GM23338 (cell line): ENCODE measurements around the gene SMARCE1. TPM values are rescaled to one million over a fixed set of nuclear protein-coding genes. Genes with fewer than 3 reads are reported as not detected.

Source experiments
- ATAC-seq: fragments of 200-7000 bp; cut with Tn5 transposase; 3 replicates; pipeline ENCODE4 v1.9.1; 2020
- DNase-seq: peaks from one replicate; pipeline ENCODE4 v3.0.0-alpha.2; 2015; ENCODE audit warnings: low spot score
- H2AFZ ChIP-seq: fragments of 200-600 bp; sonication (generic); 2 replicates; pipeline ENCODE4 v1.8.0; 2016; ENCODE audit warnings: antibody characterized with exemption, mild to moderate bottlenecking, moderate library complexity
- H3F3A ChIP-seq: fragments of 200-600 bp; sonication (generic); replicated peaks from 2 replicates; pipeline ENCODE4 v1.8.0; 2017; ENCODE audit warnings: antibody characterized with exemption, mixed run types, low read depth
- H3K27ac ChIP-seq: fragments of 200-600 bp; sonication (generic); 2 replicates; pipeline ENCODE4 v1.6.1; 2016; ENCODE audit warnings: low read depth
- H3K27me3 ChIP-seq: fragments of 200-600 bp; sonication (generic); 2 replicates; pipeline ENCODE4 v1.8.0; 2016; ENCODE audit warnings: mild to moderate bottlenecking, mixed run types, moderate library complexity; ENCODE audit not compliant: insufficient read depth
- H3K36me3 ChIP-seq: fragments of 200-600 bp; sonication (generic); 2 replicates; pipeline ENCODE4 v1.8.0; 2016; ENCODE audit warnings: mild to moderate bottlenecking; ENCODE audit not compliant: insufficient read depth
- H3K4me1 ChIP-seq: fragments of 200-600 bp; sonication (generic); 2 replicates; pipeline ENCODE4 v1.8.0; 2016; ENCODE audit warnings: mild to moderate bottlenecking, moderate library complexity; ENCODE audit not compliant: insufficient read depth
- H3K4me2 ChIP-seq: fragments of 200-600 bp; sonication (generic); 2 replicates; pipeline ENCODE4 v1.7.1; 2017; ENCODE audit warnings: mixed run types
- H3K4me3 ChIP-seq: fragments of 200-600 bp; sonication (generic); 2 replicates; pipeline ENCODE4 v1.6.1; 2016; ENCODE audit warnings: mixed run types
- H3K79me2 ChIP-seq: fragments of 200-600 bp; sonication (generic); replicated peaks from 2 replicates; pipeline ENCODE4 v1.8.0; 2017; ENCODE audit warnings: mild to moderate bottlenecking; ENCODE audit not compliant: insufficient read depth
- H3K9me2 ChIP-seq: fragments of 200-600 bp; sonication (generic); 2 replicates; pipeline ENCODE4 v1.8.0; 2017; ENCODE audit not compliant: insufficient read depth
- H4K20me1 ChIP-seq: fragments of 200-600 bp; sonication (generic); replicated peaks from 2 replicates; pipeline ENCODE4 v1.8.0; 2017; ENCODE audit warnings: mild to moderate bottlenecking; ENCODE audit not compliant: insufficient read depth
- H3K27ac Mint-ChIP-seq: 2 replicates; pipeline ENCODE4 v1.8.0; 2020; ENCODE audit warnings: inconsistent platforms, mild to moderate bottlenecking, moderate library complexity, mixed read lengths
- H3K27me3 Mint-ChIP-seq: 3 replicates; pipeline ENCODE4 v1.8.0; 2022; ENCODE audit warnings: low read depth, mild to moderate bottlenecking, moderate library complexity, mixed read lengths, inconsistent platforms; ENCODE audit not compliant: insufficient read depth, poor library complexity
- H3K36me3 Mint-ChIP-seq: 3 replicates; pipeline ENCODE4 v1.8.0; 2021; ENCODE audit warnings: low read depth, mild to moderate bottlenecking, inconsistent platforms, moderate library complexity, mixed read lengths
- H3K4me1 Mint-ChIP-seq: 3 replicates; pipeline ENCODE4 v1.8.0; 2020; ENCODE audit warnings: mild to moderate bottlenecking, inconsistent platforms, mixed read lengths
- H3K4me3 Mint-ChIP-seq: 3 replicates; pipeline ENCODE4 v1.8.0; 2021; ENCODE audit warnings: moderate library complexity, mild to moderate bottlenecking, inconsistent platforms, mixed read lengths
- H3K9me3 Mint-ChIP-seq: 3 replicates; pipeline ENCODE4 v1.8.0; 2020; ENCODE audit warnings: moderate library complexity, mild to moderate bottlenecking, inconsistent platforms, mixed read lengths
- CREB1 ChIP-seq: fragments of 250-450 bp; sonication (Bioruptor Pico); IDR thresholded peaks from 2 replicates; pipeline ENCODE4 v1.5.0; 2020; ENCODE audit warnings: low read depth, mild to moderate bottlenecking, moderate library complexity
- EZH2 ChIP-seq: fragments of 200-600 bp; sonication (generic); IDR thresholded peaks from one replicate; pipeline ENCODE4 v1.8.0; 2017; ENCODE audit warnings: antibody characterized with exemption, mild to moderate bottlenecking, low read depth; ENCODE audit not compliant: unreplicated experiment
- EZH2phosphoT487 ChIP-seq: fragments of 200-600 bp; sonication (generic); IDR thresholded peaks from one replicate; pipeline ENCODE4 v1.8.1; 2018; ENCODE audit warnings: antibody characterized with exemption; ENCODE audit not compliant: unreplicated experiment
- JUNB ChIP-seq: IDR thresholded peaks from one replicate; pipeline ENCODE4 v1.6.1; 2016; ENCODE audit warnings: antibody characterized with exemption; ENCODE audit not compliant: unreplicated experiment
- NANOG ChIP-seq: IDR thresholded peaks from 2 replicates; pipeline ENCODE4 v1.6.1; 2016; ENCODE audit warnings: antibody characterized with exemption, borderline replicate concordance
- POLR2AphosphoS5 ChIP-seq: IDR thresholded peaks from 2 replicates; pipeline ENCODE4 v1.6.1; 2016; ENCODE audit warnings: antibody characterized with exemption, low read depth
- STAT1 ChIP-seq: IDR thresholded peaks from one replicate; pipeline ENCODE4 v1.6.1; 2016; ENCODE audit warnings: antibody characterized with exemption; ENCODE audit not compliant: unreplicated experiment
- ZNF114 ChIP-seq: fragments of 250-450 bp; sonication (Bioruptor Pico); IDR thresholded peaks from 2 replicates; pipeline ENCODE4 v1.5.0; 2020; ENCODE audit warnings: mild to moderate bottlenecking, moderate library complexity
- ZNF331 ChIP-seq: fragments of 250-450 bp; sonication (Bioruptor Pico); IDR thresholded peaks from 2 replicates; pipeline ENCODE4 v1.5.0; 2020; ENCODE audit warnings: low read depth, mild to moderate bottlenecking, moderate library complexity
- polyA plus RNA-seq: library from polyadenylated mRNA; unstranded; fragments of >200 nt; fragmentation: Nextera tagmentation; extraction: Ambion mirVana; gene quantifications from 2 replicates; pipeline ENCODE4 v1.2.1, GENCODE V29; 2016
- total RNA-seq: library from RNA; depleted of rRNA; stranded (reverse); fragments of >200 nt; shearing (Covaris generic); gene quantifications from 2 replicates; pipeline ENCODE4 v1.2.3, GENCODE V29; 2014
- TF ChIP-seq, protein P1 (sequence below): IDR thresholded peaks from 2 replicates; pipeline ENCODE4 v1.6.1; 2016; ENCODE audit warnings: antibody characterized with exemption
- TF ChIP-seq, protein P2 (sequence below), 2 experiments: fragments of 200-600 bp in 1 of 2; sonication (generic) in 1 of 2; conservative IDR thresholded peaks; 2 replicates each; pipeline versions ENCODE4 v1.5.1 to v1.6.1; 2016 to 2017; ENCODE audit warnings: antibody characterized with exemption in 2 of 2, low read depth in 2 of 2, mild to moderate bottlenecking in 2 of 2, moderate library complexity in 1 of 2
- TF ChIP-seq, protein P3 (sequence below): fragments of 250-450 bp; sonication (Bioruptor Pico); IDR thresholded peaks from 2 replicates; pipeline ENCODE4 v1.5.0; 2020; ENCODE audit warnings: mild to moderate bottlenecking, moderate library complexity
- TF ChIP-seq, protein P4 (sequence below): IDR thresholded peaks from one replicate; pipeline ENCODE4 v1.6.1; 2018; ENCODE audit warnings: antibody characterized with exemption; ENCODE audit not compliant: unreplicated experiment

The SMARCE1 gene
- total and polyA plus RNA-seq, 2 experiments from 2014 or later = 101 to 258 TPM

- Histone ChIP-seq H3K9me2 (no peaks in the 10 kb centered on the region), H3K4me1 (no peaks in the 10 kb centered on the region), H3K27me3 (no peaks in the 10 kb centered on the region), H2AFZ (peak overlapping the region; percentile 29; the same call in 1 of the 2 replicates), H3K4me3 (no peak overlapping the region), H3K79me2 (no peaks in the 10 kb centered on the region), H3K27ac (no peak overlapping the region), H4K20me1 (no peaks in the 10 kb centered on the region), H3K36me3 (no peaks in the 10 kb centered on the region), H3K4me2 (no peak overlapping the region), H3F3A (no peaks in the 10 kb centered on the region)
- ATAC-seq (no peak), DNase-seq (peak; percentile 6)
- Mint-ChIP-seq H3K4me1 (no peaks in the 10 kb centered on the region), H3K4me3 (no peak overlapping the region), H3K9me3 (no peaks in the 10 kb centered on the region), H3K27ac (no peak overlapping the region), H3K36me3 (no peaks in the 10 kb centered on the region), H3K27me3 (no peaks in the 10 kb centered on the region)
- TF ChIP-seq STAT1 = no peak
- no peak for TF ChIP-seq EZH2
- no peak for TF ChIP-seq ZNF331 (CRISPR knock-in tag)
- TF ChIP-seq, protein P1, sequence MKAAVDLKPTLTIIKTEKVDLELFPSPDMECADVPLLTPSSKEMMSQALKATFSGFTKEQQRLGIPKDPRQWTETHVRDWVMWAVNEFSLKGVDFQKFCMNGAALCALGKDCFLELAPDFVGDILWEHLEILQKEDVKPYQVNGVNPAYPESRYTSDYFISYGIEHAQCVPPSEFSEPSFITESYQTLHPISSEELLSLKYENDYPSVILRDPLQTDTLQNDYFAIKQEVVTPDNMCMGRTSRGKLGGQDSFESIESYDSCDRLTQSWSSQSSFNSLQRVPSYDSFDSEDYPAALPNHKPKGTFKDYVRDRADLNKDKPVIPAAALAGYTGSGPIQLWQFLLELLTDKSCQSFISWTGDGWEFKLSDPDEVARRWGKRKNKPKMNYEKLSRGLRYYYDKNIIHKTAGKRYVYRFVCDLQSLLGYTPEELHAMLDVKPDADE = no peak
- no peak for TF ChIP-seq JUNB
- no peak for TF ChIP-seq NANOG
- TF ChIP-seq POLR2AphosphoS5 = no peak
- TF ChIP-seq EZH2phosphoT487 = no peak
- TF ChIP-seq ZNF114 (CRISPR knock-in tag) = no peak
- TF ChIP-seq, protein P2, sequence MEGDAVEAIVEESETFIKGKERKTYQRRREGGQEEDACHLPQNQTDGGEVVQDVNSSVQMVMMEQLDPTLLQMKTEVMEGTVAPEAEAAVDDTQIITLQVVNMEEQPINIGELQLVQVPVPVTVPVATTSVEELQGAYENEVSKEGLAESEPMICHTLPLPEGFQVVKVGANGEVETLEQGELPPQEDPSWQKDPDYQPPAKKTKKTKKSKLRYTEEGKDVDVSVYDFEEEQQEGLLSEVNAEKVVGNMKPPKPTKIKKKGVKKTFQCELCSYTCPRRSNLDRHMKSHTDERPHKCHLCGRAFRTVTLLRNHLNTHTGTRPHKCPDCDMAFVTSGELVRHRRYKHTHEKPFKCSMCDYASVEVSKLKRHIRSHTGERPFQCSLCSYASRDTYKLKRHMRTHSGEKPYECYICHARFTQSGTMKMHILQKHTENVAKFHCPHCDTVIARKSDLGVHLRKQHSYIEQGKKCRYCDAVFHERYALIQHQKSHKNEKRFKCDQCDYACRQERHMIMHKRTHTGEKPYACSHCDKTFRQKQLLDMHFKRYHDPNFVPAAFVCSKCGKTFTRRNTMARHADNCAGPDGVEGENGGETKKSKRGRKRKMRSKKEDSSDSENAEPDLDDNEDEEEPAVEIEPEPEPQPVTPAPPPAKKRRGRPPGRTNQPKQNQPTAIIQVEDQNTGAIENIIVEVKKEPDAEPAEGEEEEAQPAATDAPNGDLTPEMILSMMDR (conservative IDR thresholded peaks at IDR 0.05; ENCODE audit: low read depth in 2 of 2) = no peak
- TF ChIP-seq, protein P3, sequence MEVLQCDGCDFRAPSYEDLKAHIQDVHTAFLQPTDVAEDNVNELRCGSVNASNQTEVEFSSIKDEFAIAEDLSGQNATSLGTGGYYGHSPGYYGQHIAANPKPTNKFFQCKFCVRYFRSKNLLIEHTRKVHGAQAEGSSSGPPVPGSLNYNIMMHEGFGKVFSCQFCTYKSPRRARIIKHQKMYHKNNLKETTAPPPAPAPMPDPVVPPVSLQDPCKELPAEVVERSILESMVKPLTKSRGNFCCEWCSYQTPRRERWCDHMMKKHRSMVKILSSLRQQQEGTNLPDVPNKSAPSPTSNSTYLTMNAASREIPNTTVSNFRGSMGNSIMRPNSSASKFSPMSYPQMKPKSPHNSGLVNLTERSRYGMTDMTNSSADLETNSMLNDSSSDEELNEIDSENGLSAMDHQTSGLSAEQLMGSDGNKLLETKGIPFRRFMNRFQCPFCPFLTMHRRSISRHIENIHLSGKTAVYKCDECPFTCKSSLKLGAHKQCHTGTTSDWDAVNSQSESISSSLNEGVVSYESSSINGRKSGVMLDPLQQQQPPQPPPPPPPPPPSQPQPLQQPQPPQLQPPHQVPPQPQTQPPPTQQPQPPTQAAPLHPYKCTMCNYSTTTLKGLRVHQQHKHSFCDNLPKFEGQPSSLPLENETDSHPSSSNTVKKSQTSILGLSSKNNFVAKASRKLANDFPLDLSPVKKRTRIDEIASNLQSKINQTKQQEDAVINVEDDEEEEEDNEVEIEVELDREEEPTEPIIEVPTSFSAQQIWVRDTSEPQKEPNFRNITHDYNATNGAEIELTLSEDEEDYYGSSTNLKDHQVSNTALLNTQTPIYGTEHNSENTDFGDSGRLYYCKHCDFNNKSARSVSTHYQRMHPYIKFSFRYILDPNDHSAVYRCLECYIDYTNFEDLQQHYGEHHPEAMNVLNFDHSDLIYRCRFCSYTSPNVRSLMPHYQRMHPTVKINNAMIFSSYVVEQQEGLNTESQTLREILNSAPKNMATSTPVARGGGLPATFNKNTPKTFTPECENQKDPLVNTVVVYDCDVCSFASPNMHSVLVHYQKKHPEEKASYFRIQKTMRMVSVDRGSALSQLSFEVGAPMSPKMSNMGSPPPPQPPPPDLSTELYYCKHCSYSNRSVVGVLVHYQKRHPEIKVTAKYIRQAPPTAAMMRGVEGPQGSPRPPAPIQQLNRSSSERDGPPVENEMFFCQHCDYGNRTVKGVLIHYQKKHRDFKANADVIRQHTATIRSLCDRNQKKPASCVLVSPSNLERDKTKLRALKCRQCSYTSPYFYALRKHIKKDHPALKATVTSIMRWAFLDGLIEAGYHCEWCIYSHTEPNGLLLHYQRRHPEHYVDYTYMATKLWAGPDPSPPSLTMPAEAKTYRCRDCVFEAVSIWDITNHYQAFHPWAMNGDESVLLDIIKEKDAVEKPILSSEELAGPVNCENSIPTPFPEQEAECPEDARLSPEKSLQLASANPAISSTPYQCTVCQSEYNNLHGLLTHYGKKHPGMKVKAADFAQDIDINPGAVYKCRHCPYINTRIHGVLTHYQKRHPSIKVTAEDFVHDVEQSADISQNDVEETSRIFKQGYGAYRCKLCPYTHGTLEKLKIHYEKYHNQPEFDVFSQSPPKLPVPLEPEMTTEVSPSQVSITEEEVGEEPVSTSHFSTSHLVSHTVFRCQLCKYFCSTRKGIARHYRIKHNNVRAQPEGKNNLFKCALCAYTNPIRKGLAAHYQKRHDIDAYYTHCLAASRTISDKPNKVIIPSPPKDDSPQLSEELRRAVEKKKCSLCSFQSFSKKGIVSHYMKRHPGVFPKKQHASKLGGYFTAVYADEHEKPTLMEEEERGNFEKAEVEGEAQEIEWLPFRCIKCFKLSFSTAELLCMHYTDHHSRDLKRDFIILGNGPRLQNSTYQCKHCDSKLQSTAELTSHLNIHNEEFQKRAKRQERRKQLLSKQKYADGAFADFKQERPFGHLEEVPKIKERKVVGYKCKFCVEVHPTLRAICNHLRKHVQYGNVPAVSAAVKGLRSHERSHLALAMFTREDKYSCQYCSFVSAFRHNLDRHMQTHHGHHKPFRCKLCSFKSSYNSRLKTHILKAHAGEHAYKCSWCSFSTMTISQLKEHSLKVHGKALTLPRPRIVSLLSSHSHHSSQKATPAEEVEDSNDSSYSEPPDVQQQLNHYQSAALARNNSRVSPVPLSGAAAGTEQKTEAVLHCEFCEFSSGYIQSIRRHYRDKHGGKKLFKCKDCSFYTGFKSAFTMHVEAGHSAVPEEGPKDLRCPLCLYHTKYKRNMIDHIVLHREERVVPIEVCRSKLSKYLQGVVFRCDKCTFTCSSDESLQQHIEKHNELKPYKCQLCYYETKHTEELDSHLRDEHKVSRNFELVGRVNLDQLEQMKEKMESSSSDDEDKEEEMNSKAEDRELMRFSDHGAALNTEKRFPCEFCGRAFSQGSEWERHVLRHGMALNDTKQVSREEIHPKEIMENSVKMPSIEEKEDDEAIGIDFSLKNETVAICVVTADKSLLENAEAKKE (CRISPR knock-in tag) = no peak
- TF ChIP-seq, protein P4, sequence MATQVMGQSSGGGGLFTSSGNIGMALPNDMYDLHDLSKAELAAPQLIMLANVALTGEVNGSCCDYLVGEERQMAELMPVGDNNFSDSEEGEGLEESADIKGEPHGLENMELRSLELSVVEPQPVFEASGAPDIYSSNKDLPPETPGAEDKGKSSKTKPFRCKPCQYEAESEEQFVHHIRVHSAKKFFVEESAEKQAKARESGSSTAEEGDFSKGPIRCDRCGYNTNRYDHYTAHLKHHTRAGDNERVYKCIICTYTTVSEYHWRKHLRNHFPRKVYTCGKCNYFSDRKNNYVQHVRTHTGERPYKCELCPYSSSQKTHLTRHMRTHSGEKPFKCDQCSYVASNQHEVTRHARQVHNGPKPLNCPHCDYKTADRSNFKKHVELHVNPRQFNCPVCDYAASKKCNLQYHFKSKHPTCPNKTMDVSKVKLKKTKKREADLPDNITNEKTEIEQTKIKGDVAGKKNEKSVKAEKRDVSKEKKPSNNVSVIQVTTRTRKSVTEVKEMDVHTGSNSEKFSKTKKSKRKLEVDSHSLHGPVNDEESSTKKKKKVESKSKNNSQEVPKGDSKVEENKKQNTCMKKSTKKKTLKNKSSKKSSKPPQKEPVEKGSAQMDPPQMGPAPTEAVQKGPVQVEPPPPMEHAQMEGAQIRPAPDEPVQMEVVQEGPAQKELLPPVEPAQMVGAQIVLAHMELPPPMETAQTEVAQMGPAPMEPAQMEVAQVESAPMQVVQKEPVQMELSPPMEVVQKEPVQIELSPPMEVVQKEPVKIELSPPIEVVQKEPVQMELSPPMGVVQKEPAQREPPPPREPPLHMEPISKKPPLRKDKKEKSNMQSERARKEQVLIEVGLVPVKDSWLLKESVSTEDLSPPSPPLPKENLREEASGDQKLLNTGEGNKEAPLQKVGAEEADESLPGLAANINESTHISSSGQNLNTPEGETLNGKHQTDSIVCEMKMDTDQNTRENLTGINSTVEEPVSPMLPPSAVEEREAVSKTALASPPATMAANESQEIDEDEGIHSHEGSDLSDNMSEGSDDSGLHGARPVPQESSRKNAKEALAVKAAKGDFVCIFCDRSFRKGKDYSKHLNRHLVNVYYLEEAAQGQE = no peak
- no peak for TF ChIP-seq CREB1 (CRISPR knock-in tag)
Observed at GRCh38 chr17:40687106-40687505, 39.5 kb upstream of the SMARCE1 start.
